Stimulated activated CD8-positive, alpha-beta memory T cell treated with anti-CD3 and anti-CD28 coated beads, Interleukin-15, amount 100 ng/mL, for 48 hours (primary cell): ENCODE data around the gene POU2AF3.

Experiments used
- DNase-seq, 2 donors: peaks; one replicate each; pipeline ENCODE4 v3.0.0-alpha.2; 2020; ENCODE audit warnings: low read depth in 2 of 2

POU2AF3 gene

GRCh38 chr11:111352935-111353710 is 54.8 kb downstream of the POU2AF3 start:
- DNase-seq = no peak

- DNase-seq = no peak
These were observed 55.6 kb downstream of the POU2AF3 start for GRCh38 chr11:111353776-111354600.

- no peak for DNase-seq
These were observed 56.2 kb downstream of the POU2AF3 start for GRCh38 chr11:111354601-111354891.

- DNase-seq = no peak
These were observed 56.8 kb downstream of the POU2AF3 start for GRCh38 chr11:111355101-111355500.

- DNase-seq = no peak
These were observed 57.8 kb downstream of the POU2AF3 start for GRCh38 chr11:111355956-111356659.

- DNase-seq = no peak
These were observed 58.3 kb downstream of the POU2AF3 start for GRCh38 chr11:111356660-111357048.

GRCh38 chr11:111357150-111358037 is 59.0 kb downstream of the POU2AF3 start:
- no peak for DNase-seq
